ENCODE measurements around the gene BRPF3.

DNA sequence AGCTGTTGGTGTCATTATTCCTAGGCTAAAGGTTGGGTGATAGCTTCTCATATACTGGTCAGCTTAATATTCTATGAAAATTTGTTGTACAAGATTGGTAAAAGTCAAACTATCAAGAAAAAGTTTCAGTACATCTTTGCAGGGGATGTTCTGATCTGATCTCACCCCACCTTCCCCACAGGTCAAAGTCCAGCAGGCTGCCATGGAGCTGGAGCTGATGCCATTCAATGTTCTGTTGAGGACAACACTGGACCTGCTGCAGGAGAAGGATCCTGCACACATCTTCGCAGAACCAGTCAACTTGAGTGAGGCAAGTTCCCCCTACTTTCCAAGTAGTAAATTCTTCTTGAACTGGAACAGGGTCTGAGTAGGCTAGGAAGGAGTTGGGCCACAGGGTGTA, 13.1 kb downstream of the BRPF3 start:
- TF ChIP-seq, protein P1, sequence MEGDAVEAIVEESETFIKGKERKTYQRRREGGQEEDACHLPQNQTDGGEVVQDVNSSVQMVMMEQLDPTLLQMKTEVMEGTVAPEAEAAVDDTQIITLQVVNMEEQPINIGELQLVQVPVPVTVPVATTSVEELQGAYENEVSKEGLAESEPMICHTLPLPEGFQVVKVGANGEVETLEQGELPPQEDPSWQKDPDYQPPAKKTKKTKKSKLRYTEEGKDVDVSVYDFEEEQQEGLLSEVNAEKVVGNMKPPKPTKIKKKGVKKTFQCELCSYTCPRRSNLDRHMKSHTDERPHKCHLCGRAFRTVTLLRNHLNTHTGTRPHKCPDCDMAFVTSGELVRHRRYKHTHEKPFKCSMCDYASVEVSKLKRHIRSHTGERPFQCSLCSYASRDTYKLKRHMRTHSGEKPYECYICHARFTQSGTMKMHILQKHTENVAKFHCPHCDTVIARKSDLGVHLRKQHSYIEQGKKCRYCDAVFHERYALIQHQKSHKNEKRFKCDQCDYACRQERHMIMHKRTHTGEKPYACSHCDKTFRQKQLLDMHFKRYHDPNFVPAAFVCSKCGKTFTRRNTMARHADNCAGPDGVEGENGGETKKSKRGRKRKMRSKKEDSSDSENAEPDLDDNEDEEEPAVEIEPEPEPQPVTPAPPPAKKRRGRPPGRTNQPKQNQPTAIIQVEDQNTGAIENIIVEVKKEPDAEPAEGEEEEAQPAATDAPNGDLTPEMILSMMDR (IDR thresholded peaks at IDR 0.05), result no peak
- no peak for TF ChIP-seq POLR2A (IDR thresholded peaks at IDR 0.05)

Measured in Peyer's patch (tissue), 4 donors.